Stimulated activated CD4-positive, alpha-beta T cell treated with anti-CD3 and anti-CD28 coated beads, Interleukin-1b, Interleukin-23, amount 100 ng/mL, for 4 hours (primary cell): ENCODE results near the gene ZKSCAN8.
"Not testable (repeated sequence)": the region's sequence is repeated elsewhere in the genome, so short reads cannot be mapped to it uniquely, and the experiment has no call there.

ENCODE experiments used
- DNase-seq, 2 donors: peaks; one replicate each; pipeline ENCODE4 v3.0.0-alpha.2; 2020; ENCODE audit warnings: low read depth in 2 of 2

Gene ZKSCAN8

DNA sequence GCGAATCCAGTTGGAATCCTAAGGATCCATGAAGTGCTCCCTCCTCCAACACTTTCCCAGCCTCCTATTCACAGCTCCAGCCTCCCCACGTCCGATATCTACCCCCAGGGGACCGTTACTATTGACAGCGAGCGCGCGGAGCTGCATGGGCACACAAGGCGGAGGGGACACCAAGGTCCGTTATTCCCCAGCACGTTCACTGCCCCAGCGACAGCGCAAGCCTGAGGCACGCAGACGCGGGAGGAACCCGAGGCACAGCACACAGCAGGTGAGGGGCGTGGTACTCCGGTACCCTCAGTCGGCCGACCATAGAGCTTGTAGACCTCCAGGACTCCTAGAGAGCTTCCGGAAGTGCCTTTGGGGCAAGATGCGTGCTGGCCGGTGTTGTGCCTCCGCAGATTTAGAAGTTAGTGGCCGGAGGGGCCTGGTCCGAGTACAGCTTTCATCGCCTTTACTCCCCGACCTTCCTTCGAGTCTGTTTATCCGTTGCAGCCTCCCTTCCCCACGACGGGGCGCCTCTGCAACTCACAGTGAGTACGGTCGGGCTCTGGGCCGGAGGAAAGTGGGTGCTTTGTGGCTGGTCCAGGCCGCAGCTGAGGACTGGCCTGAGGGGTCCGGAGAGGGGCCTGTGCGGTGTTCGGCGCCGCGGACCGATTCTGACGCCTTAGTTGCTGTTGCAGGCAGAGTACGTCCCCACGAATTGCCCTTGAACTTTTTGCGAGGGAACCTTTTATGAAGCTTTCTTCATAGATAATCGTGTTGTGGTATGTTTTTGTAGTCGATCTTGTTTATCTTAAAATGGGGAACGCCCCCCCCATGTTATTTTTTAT lies at the start of gene ZKSCAN8:
Gene ZKSCAN8, plus strand, starts transcription at position 384 of the 830 bp plus-strand sequence. CDS start 6,525 bp downstream, outside the sequence.
- peak; percentile 57 to 58 for DNase-seq

DNA sequence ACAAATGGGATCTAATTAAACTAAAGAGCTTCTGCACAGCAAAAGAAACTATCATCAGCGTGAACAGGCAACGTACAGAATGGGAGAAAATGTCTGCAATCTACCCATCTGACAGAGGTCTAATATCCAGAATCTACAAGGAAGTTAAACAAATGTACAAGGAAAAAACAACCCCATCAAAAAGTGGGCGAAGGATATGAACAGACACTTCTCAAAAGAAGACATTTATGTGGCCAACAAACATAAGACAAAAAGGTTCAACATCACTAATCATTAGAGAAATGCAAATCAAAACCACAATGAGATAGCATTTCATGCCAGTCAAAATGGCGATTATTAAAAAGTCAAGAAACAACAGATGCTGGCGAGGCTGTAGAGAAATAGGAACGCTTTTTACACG lies 39.5 kb upstream of the ZKSCAN8 start:
- not testable (repeated sequence) for DNase-seq

- not testable (repeated sequence) for DNase-seq
These were observed 39.0 kb upstream of the ZKSCAN8 start for GRCh38 chr6:28102699-28103098.

DNA sequence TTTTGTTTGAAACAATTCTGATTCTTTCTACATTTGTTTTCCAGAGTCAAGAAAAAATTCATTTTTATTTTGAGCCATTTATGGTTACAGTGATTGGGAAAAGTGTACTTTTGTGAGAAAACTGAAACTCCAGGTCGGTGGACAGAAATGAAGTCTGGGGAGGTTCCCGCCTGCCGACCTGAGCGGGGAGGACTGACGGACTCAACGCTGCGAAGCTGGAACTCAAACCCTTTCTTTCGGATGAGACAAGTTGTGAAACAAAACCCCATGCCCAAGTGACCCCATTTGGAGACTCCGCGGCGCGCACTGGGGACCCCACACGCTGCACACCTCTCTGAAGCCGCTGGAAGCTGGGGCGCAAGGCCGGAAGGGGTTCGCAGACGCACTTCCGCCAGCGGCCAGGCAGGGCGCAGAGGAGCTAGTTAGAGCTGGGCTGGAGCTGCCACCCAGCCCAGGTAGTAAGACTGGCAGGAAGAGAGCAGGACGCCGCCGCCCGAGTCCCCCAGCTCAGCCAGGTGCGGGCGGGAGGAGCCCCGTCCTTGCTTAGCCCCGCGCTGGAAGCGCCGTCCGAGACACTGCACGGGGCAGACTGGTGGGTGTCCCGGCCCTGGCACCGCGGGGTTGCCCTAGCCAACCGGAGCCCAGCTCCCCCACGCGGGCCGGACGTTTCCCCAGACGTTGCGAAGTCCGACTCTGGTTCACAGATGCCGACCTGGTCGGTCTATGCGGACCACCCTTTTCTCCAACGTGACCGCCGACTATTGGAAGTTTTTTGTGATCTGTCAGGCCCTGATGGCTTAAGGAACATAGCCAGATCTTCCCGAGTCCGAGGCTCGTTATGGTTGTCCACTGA lies 37.1 kb upstream of the ZKSCAN8 start:
- DNase-seq: peak; percentile 73 to 77

- no peak for DNase-seq
These were observed 36.4 kb upstream of the ZKSCAN8 start for GRCh38 chr6:28105245-28105639.

GRCh38 chr6:28107506-28107905 lies 34.2 kb upstream of the ZKSCAN8 start:
- DNase-seq: no peak

GRCh38 chr6:28111964-28112363 lies 29.7 kb upstream of the ZKSCAN8 start:
- no peak for DNase-seq

GRCh38 chr6:28115799-28116198 lies 25.9 kb upstream of the ZKSCAN8 start:
- no peak for DNase-seq

DNA sequence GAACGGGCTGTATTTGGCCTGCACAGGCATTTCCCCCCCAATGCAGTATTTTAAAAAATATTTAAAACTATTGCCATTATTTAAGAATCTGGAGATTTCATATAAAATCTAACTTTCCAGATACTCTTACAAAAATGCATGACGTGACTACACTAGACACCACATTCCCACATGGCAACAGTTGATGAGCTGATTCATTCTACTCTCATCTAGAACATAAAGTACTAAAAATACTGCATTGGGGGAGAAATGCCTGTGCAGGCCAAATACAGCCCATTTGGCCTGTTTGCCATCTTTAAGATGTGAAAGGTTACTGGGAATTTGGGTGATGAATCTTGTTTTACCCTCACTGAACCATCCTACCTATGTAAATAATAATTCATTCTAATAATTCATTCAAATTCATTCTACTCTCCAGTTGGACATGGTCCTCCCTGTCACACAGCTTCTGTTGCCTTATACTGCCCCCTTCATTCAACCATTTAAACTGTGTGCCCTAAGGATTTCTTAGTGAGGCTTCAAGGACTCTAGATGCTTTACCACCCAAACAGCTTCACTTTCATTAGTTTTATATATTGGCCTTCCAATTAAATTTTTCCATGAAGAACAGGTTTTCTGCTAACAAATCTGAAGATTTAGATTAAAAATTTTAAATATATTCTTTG lies 24.2 kb upstream of the ZKSCAN8 start:
- DNase-seq: no peak

- DNase-seq: no peak
These were observed 23.5 kb upstream of the ZKSCAN8 start for GRCh38 chr6:28118217-28118616.

GRCh38 chr6:28121876-28122275 lies 19.8 kb upstream of the ZKSCAN8 start:
- no peak for DNase-seq

DNA sequence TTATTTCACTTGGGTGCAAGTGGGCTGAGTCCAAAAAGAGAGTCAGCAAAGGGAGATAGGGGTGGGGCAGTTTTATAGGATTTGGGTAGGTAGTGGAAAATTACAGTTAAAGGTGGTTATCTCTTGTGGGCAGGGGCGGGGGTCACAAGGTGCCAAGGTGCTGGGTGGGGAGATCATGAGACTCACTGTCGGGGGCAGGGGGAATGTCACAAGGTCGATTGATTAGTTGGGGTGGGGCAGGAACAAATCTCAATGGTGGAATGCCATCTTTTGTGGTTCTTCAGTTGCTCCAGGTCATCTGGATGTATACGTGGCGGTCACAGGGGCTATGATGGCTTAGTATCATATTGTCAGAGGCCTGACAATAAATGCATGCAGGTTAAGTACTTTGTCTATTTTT lies 19.4 kb upstream of the ZKSCAN8 start:
- DNase-seq: not testable (repeated sequence)

GRCh38 chr6:28124350-28124970 lies 17.2 kb upstream of the ZKSCAN8 start, which contains the start of gene ZSCAN16:
Gene ZSCAN16 (plus strand): TSS chr6:28124609. CDS start chr6:28125444, 835 bp downstream.
- DNase-seq: peak; percentile 48 to 65

DNA sequence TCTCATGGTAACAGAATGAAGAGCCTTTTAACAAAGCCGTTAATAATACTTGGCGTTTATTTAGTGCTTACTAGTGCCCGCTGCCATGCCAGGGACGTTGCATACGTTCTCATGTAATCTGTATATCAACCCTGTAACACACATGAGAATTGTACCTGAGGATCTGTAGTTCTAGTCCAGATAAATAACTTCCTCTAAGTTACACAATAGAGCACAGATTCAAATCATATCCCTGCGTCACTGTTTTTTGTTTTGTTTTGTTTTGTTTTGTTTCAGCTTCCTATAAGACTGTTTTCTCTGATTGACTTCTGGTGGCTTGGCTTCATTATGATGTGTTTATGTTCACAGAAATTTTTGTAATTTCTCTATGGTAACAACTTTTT lies 16.7 kb upstream of the ZKSCAN8 start:
- DNase-seq: no peak

DNA sequence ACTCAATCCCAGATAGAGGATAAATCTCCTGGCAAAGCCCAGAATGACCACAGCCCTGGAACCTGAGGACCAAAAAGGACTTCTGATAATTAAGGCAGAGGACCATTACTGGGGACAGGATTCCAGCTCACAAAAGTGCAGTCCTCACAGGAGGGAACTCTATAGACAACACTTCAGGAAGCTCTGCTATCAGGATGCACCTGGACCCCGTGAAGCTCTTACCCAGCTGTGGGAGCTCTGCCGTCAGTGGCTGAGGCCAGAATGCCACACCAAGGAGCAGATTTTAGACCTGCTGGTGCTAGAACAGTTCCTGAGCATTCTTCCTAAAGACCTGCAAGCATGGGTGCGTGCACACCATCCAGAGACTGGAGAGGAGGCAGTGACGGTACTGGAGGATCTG lies 16.3 kb upstream of the ZKSCAN8 start:
- DNase-seq: no peak

DNA sequence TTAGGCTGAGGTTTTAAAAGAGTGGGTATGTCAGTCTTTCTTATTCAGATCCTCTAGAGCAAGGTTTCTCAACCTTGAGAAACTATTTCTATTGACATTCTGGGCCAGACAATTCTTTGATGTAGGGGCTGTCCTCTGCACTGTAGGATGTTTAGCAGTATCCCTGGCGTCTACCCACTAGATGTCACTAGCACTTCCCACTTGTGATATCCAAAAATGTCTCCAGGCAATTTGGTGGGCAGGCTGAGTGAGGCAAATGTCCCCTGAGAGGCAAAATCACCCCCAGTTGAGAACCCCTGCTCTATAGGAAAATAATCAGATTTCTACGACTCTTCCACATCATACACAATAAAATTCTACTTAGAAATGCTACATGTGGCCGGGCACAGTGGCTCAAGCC lies 7.7 kb upstream of the ZKSCAN8 start:
- DNase-seq: no peak

- no peak for DNase-seq
These were observed 7.0 kb upstream of the ZKSCAN8 start for GRCh38 chr6:28134716-28135115.

DNA sequence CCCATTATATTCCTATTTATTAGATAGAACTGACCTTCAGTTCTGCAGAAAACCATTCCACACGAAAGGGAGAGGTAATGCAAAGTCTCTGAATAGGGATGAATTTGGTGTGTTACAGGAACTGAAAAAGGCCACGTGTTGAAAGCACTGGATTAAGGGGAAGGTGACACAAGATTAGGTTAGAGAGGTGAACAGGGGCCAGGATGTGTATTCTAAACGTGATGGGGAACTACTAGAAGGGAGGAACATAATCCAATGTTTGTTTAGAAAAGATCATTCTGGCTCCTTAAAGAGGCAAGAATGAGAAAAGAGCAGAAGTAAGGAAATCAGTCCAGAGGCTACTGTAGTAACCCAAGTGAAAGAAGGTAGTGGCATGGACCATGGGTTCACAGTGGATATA lies 6.3 kb upstream of the ZKSCAN8 start:
- no peak for DNase-seq

GRCh38 chr6:28136585-28137504 lies 4.8 kb upstream of the ZKSCAN8 start:
- peak; percentile 56 to 61 for DNase-seq

- peak in 1 of 2 donors; percentile 27 for DNase-seq
These were observed 4.1 kb upstream of the ZKSCAN8 start for GRCh38 chr6:28137505-28137981.
